SKM-1 treated with dmso at 0.1 percent for 144 hours (cell line): Measurements from ENCODE around the gene AIM2.
"Not testable (repeated sequence)": the region's sequence is repeated elsewhere in the genome, so short reads cannot be mapped to it uniquely, and the experiment has no call there.

Source experiments
- DNase-seq: peaks from one replicate; lab custom pipeline; 2025; ENCODE audit not compliant: unreplicated experiment; lab: John Stamatoyannopoulos, UW

AIM2 gene

DNA sequence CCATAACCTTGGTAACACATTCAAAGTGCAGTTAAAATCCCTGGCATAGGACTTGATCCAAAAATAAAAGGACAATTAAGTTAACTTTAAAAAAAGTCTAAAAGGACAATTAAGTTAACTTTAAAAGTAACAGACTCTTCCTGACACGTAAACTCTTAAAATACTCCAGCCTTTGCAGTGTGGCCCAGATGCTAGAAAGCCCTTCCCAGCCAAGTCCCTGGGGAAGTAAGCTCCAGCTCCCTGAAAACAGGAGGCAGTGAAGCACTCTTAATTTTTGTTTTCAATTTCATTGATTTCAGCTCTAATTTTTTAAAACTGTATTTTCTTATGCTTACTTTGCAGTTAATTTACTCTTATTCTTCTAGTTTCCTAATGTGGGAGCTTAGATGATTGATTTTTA is 5.1 kb upstream of the AIM2 start:
- no peak for DNase-seq

DNA sequence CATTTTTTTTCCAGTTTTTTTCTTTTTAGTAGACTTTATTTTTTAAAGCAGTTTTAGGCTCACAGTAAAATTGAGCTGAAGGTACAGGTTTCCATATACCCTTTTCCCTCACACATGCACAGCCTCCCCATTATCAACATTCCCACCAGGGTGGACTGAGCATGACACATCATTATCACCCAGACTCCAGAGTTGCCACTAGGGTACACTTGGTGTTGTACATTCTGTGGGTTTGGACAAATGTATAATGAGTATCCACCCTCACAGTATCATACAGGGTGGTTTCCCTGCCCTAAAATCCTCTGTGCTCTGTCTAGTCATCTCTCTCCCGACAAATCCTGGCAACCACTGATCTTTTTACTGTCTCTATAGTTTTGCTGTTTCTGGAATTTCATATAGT is 3.0 kb upstream of the AIM2 start:
- DNase-seq, result no peak

DNA sequence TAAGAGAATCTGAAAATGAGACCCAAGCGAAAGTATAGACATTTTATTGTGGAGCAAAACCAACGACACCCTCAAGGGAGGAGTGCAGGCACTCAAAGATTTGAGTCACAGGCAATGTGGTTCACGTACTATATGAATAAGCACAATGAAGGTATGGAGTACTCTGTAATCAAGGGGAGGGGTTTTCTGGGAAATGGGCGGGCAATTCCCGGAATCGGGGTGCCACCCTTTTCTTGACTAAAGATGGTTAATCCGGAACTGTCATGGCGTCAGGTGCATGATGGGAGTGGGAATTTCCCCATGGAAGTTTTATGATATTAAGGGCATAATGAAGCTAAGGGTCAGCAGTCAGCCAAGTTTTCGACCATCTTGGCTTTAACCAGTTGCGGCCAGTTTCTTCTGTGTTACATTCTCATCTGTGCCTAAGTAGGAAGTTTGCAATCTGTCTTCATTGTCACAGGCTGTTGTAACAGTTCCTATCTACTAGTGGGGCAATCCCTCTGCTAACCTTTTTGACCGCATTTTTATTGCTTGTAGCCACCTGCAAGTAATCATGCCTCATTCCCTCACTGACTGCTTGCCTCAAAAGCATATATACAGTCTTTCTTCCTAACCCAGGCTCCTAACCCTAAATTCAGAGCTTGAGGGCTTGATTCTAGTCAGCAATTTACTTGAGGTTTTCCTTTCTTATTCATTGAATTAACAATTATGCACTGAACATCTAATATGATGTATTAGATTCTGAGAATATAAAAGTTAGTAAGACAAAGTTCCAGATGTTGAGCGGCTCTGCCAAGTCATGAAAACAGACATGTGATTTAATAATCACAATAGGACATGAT is 775 bp upstream of the AIM2 start:
- DNase-seq, result peak; percentile 90

DNA sequence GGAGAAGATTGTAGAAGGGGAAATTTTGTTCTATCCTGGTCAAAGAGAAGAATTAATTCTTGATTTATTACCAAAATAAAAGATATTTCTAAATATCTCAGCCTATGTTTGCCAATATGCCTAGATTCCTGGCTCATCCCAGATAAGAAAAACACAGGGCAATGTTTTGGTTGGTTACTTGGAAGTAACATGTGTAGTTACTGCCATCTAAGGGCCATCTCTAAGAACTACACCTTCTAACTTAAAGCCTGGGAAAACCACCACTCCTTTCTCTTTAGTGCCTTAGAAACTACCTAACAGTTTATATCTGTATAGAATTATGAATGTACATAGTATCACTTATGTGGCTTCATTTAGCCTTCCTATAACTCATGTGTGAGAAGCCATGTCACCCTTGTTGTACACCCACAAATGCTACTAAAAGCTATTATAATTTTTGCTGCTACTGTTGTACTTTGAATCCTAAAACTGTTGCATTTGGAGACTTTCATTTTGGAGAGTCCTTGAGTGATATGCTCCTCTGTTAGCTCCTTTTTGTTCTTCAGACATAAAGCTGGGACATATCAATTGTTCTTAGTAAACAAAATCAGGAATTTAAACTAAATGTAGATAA is 4.5 kb downstream of the AIM2 start:
- peak; percentile 83 for DNase-seq

DNA sequence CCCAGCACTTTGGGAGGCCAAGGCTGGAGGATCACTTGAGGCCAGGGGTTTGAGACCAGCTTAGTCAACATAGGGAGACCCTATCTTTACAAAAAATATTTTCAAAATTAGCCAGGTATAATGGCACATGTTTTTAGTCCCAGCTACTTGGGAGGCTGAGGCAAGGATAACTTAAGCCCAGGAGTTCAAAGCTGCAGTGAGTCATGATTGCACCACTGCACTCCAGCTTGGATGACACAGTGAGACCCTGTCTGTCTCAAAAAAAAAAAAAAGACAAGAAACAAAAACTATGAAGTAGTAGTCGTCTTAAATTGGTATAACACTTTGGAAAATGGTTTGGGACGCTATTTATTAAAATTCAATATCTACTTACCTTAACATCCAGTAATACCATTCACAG is 7.7 kb downstream of the AIM2 start:
- peak; percentile 23 for DNase-seq

DNA sequence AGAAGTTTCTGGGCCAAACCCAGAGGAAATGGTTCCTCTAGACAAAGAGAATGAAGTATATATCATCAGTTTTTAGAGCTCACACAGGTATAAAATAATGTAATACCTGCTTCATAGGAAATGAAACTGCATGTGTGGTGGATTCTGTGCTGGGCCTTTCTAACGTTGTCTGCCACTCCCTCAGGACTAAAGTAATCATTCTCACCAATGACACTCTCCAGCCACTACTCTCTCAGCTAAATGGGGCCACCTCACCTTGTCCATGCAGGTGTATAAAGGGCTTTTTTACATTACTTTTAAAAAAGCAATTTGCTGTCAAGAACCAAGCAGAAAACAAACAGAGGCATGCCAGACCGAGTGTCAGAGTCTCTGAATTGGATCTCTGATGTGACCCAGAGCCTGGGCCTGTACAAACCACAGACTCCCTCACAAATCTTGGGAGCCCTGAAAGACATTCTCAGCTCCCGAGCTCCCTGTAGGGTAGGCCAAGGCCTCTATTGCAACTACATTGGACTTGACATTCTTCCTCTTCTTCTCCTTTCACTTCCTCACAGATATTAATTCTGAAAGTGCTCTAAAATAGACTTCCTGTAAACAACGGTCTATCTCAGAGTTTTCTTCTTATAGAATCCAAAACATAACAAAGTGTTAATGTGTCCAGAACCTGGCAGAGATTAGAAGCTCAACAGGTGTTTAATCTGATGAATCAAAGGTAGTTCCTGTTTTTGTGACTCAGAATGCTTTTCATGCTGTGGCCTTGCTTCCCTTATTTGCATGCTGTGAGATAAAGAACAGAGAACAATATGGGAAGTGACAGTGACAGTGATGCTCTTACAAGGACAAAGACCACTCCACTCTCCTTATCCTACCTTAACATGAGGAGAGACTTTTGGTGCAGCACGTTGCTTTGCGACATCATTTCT is 8.6 kb downstream of the AIM2 start:
- peak; percentile 95 for DNase-seq

DNA sequence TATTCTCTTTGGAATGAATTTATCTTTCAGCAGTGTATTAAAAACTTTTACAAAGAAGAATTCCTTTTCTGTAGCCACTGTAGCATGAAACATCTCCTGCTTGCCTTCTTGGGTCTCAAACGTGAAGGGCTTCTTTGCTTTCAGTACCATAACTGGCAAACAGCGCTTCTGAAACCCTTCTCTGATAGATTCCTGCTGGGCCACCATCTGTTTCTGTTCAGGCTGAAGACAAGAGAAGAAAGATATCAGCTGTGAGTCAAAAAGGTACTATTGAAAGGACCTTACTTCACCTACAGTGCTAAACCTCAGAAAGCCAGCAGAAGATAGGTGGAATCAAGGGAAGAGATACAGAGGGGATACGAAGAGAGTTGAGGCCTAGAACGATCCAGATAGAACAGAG is 10.5 kb downstream of the AIM2 start:
- DNase-seq, result no peak

DNA sequence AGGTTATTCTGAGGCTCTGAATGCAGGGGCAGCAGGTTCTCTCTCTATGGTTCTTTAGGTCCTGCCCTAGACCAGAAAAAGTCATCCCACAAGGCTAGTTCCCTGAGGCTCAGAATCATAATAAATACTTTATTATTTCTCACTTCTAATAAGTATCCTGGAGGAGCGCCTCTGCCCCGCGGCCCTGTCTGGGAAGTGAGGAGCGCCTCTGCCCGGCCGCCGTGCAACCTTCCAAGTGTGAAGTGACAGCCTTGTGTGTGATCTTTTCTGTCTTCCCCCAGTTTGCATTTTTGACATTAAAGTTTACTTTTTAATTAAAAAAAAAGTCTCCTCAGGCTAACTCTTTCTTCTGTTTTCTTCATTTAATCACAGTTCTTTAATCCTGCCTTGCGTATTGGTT is 11.5 kb downstream of the AIM2 start:
- DNase-seq, result no peak

DNA sequence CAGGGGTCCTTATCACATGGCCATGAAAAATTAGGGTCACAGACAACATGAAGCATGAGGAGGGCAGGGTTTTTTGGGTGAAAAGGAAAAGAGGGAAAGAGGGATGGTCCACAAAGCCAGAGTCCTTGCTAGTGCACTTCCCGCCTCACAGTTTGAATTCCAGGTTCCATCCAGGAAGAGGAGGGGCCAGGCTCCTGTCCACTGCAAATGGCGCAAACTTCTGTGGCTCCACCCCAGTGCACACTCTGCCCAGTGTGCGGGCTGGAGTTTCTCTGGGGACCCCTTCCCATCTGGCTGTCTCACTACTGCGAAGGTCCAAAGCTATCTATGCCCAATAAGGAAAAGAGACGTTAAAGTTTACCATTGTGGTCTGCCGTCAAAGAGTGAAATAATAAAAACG is 17.8 kb downstream of the AIM2 start:
- DNase-seq, result no peak

DNA sequence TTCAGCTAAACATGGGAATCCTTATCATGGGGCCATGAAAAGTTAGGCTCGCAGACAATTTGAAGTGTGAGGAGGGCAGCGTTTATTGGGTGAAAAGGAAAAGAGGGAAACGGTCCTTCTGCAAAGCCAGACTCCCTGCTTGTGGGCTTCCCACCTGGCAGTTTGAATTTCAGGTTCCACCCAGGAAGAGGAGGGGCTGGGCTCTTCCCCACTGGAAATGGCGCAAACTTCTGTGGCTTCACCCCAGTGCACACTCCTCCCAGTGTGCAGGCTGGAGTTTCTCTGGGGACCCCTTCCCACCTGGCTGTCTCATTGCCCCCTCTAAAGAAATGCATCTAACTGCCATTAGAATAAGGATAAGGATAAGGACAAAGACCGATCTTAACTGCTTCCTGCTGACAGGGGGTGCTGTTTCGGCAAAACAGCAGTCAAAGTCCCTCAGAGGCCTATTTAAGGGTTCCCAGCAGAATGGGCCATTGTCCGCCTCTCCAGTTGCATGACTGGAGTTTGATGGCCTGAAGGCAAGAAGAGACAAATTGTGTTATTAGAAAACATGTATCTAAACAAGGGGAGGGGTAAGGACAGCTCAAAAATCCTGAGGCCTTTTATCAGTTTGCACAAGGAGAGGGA is 20.4 kb downstream of the AIM2 start:
- DNase-seq, result peak; percentile 28

DNA sequence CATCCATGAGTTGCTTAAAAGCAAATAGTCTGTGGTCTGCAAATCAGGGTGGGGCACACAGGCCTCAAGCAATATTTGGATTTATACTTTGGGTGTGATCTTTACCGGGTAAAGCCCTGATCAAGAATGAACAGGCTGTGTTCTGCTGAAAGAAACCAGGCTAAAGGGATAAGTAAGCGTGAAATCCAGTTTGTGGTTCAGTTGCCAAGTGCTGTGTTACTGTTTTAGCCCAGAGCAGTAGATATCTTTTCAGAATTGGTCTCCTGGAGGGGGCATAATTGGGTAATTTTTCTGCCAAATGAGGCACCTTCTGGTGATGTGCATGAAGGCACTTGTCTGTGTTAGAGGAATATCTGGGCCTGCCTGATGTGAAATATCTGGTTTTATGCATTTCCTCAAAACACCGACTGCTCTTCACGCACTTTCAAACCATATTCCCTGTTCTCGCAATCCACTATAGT is 21.4 kb downstream of the AIM2 start:
- peak; percentile 89 for DNase-seq

DNA sequence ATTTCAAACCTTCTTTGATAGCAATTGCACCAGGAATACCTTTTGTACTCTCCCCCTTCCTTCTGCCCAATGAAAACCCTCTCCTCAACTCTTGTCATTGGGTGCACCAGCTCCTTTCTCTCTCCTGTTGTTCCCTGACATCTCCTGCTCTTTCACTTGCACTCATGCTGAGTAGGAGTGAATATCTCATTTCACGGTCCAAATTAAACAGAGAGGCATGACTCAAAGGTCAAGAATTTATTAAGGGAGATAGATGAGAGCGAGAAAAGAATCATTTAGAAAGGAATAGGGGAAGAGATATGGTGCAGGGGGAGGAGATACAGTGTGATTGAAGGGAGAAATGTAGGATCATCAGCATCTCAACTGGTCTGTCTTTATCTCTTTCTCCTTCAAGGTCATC is 22.1 kb downstream of the AIM2 start:
- no peak for DNase-seq

DNA sequence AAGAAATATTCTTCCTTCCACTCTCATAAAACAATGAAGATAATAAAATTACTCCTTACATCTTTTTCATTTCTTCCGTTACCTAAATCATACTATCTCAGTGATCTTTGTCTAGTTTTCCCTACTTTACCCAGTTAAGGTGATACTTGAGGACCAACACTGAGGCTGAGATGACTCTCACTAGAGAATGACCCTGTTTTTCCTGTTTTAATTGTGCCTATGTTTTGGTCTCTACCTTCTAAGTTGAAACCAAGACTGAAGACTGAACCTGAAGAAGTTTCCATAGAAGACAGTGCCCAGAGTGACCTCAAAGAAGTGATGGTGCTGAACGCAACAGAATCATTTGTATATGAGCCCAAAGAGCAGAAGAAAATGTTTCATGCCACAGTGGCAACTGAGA is 25.1 kb downstream of the AIM2 start:
- DNase-seq, result no peak

DNA sequence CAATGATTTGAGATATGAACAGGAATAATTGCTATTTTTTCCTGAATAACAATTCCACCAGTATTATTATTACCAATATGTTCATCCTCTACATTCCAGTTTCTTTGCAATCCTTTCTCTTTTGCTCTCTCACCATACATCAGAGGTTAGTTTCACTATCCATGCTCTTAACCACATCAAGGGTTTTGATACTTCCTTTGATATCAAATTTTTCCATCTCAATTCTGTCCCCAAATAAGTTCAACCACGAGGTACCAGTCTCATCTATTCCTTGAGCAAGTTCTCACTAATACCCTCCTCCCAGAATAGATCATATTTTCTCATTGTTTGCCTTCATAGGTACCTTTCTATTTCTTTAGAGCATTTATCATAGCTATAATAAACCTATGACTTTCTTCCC is 30.1 kb downstream of the AIM2 start:
- DNase-seq, result not testable (repeated sequence)

DNA sequence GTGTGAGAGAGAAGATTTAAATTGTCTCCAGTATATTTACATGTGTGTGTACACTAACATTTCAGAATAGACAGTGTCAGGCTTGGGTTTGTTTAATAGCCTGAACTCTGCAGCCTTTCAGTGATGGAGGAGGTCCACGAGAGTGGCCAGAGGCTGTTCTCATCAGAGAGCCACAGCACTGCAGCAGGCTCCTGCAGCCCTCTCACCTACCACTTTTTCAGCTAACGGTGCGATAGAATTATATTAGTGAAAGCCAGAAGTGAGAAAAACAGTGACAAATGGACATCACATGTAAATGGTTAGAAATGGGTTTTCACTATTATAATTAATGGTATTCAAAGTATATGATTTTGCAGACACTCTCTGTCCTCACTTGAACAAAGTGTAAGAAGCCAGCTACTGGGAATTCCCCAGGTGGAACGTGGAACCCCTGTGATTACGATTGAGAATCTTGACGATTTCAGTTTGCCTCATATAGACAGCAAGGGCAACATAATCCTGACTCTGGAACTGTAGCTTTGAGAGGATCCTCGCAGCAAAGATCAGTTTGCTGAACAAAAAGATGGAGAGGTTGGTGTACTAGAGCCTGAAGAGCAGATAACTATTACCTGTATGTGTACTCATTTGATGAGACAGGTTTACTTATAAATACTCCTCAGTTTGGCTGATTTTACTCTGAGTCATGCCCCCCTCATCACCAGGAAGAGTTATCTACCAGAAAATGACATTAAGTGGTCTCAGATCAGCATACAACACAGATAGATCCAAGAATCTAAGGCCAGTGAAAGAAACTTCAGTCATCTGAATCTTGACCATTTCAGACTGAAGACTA is 35.5 kb downstream of the AIM2 start:
- DNase-seq, result no peak

DNA sequence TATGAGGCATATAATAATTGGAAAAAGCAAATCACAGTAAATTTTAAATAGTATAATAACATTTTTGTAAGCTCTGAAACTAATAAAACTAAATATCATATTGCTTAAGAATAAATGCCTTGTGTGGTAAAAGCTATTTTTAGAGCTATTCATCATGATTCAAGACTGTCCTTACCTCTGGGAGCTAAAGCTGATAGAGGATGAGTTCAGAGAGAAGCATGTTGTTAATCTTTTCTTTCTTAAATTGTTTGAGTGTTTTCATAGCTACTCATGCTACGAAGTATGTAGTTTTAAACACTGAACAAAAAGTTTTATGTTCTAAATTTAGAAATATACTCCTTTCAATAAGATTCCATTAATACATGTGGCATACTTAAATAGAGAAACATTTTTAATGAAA is 36.4 kb downstream of the AIM2 start:
- DNase-seq, result no peak

DNA sequence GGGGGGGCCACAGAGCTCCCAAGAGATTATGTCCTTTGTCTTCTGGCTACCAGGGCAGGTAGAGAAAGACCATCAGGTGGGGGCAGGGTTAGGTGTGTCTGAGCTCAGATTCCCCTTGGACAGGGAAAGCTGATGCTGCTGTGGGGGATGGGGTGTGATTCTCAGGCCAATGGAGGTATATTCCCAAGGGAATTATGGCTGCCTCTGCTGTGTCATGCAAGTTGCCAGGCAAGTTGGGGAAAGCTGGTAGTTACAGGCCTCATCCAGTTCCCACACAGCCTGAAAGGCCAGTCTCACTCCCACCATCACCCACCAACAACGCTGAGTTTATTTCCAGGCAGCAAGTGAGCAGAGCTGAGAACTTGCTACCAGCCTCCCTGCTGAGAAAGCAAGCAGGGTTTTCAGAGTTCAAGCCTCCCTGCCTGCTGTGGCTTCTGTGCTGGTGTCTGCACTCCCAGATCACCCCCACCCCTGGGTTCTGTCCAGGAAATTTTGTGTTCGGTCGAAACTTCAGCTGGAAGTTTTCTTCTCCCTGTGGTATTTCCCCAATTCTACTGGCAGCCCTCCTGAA is 45.6 kb downstream of the AIM2 start:
- no peak for DNase-seq

DNA sequence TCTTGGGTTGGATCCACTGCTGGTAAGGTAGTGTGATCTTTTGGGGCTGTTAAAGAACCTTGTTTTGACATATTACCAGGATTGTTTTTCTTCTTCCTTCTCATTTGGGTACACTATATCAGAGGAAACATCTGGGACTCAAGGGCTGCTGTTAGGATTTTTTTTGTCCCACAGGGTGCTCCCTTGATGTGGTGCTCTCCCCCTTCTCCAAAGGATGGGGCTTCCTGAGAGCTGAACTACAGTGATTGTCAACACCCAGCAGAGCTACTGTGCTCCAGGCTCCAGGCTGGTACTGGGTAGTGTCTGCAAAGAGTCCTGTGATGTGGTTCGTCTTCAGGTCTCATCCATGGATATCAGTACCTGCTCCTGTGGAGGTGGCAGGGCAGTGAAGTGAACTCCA is 46.3 kb downstream of the AIM2 start:
- DNase-seq, result no peak

DNA sequence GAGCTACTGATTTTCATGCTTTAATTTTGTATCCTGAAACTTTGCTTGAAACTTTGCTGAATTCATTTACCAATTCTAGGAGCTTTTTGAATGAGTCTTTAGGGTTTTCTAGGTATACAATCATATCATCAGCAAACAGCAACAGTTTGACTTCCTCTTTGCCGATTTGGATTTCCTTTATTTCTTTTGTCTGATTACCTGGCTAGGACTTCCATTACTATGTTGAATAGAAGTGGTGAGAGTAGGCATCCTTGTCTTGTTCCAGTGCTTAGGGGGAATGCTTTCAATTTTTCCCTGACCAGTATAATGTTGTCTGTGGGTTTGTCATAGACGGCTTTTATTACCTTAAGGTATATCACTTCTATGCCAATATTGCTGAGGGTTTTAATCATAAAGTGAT is 49.7 kb downstream of the AIM2 start:
- DNase-seq, result not testable (repeated sequence)

DNA sequence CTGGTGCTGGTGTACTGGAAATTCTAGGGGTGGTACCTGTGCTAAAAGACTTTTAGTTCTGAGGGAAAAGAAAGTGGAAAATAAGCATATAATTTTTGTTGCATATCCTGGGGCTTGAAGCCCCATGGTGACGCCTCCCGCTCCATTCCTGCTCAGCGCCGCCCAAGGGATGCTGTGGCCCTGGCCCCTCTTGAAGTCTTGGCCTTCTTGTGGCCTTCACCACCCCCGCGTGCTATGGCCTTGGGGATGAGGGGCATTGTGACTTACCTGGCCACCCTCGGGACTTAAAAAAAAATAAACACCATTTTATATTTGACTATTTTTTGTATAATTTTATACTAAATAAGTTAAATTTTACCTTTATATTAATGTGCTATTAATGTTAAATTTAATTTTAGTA is 51.5 kb downstream of the AIM2 start:
- DNase-seq, result no peak
